H9 (cell line): Measurements from ENCODE around the gene RABGAP1L. TPM values are rescaled to one million over a fixed set of nuclear protein-coding genes. Genes with fewer than 3 reads are reported as not detected.

Experiments
- DNase-seq: peaks from one replicate; pipeline ENCODE4 v3.0.0-alpha.2; 2017
- H2AFZ ChIP-seq: one replicate; pipeline ENCODE4 v1.6.1; 2013; ENCODE audit warnings: mild to moderate bottlenecking, low read length, control low read depth, moderate library complexity
- H2AK5ac ChIP-seq: 2 replicates; pipeline ENCODE4 v1.6.1; 2013; ENCODE audit warnings: low read length, control low read depth, mixed read lengths; ENCODE audit not compliant: insufficient read length
- H2BK120ac ChIP-seq: one replicate; pipeline ENCODE4 v1.6.1; 2013; ENCODE audit warnings: low read depth, mild to moderate bottlenecking, low read length, control low read depth, inconsistent platforms; ENCODE audit not compliant: poor library complexity, severe bottlenecking
- H2BK12ac ChIP-seq: 2 replicates; pipeline ENCODE4 v1.6.1; 2013; ENCODE audit warnings: low read length, control low read depth, mixed read lengths, low read depth; ENCODE audit not compliant: insufficient read length
- H2BK15ac ChIP-seq: 2 replicates; pipeline ENCODE4 v1.6.1; 2013; ENCODE audit warnings: low read depth, low read length, control low read depth
- H2BK20ac ChIP-seq: one replicate; pipeline ENCODE4 v1.6.1; 2013; ENCODE audit warnings: low read depth, mild to moderate bottlenecking, low read length, control low read depth, inconsistent platforms; ENCODE audit not compliant: poor library complexity, severe bottlenecking
- H2BK5ac ChIP-seq: 2 replicates; pipeline ENCODE4 v1.6.1; 2013; ENCODE audit warnings: low read length, control low read depth, mixed read lengths; ENCODE audit not compliant: insufficient read length
- H3K14ac ChIP-seq: 2 replicates; pipeline ENCODE4 v1.6.1; 2013; ENCODE audit warnings: low read length, control low read depth; ENCODE audit not compliant: insufficient read depth
- H3K18ac ChIP-seq: 2 replicates; pipeline ENCODE4 v1.6.1; 2013; ENCODE audit warnings: low read depth, mild to moderate bottlenecking, mixed read lengths, low read length, control low read depth; ENCODE audit not compliant: insufficient read length
- H3K23ac ChIP-seq: 2 replicates; pipeline ENCODE4 v1.6.1; 2013; ENCODE audit warnings: low read length, control low read depth, mixed read lengths, low read depth; ENCODE audit not compliant: insufficient read length
- H3K23me2 ChIP-seq: 2 replicates; pipeline ENCODE4 v1.6.1; 2013; ENCODE audit warnings: low read depth, mild to moderate bottlenecking, mixed read lengths, low read length, control low read depth; ENCODE audit not compliant: insufficient read length, poor library complexity, severe bottlenecking
- H3K27ac ChIP-seq: 2 replicates; pipeline ENCODE4 v1.5.1; 2013; ENCODE audit warnings: low read length, control low read depth, mixed read lengths, low read depth; ENCODE audit not compliant: insufficient read length
- H3K27me3 ChIP-seq: 2 replicates; pipeline ENCODE4 v1.6.1; 2013; ENCODE audit warnings: low read length, control low read depth, inconsistent platforms; ENCODE audit not compliant: insufficient read depth
- H3K4ac ChIP-seq: 2 replicates; pipeline ENCODE4 v1.6.1; 2013; ENCODE audit warnings: low read depth, mild to moderate bottlenecking, control low read depth, inconsistent platforms, low read length, moderate library complexity
- H3K4me1 ChIP-seq: 2 replicates; pipeline ENCODE4 v1.6.1; 2013; ENCODE audit warnings: low read length, control low read depth, inconsistent platforms; ENCODE audit not compliant: insufficient read depth
- H3K4me2 ChIP-seq: 2 replicates; pipeline ENCODE4 v1.6.1; 2013; ENCODE audit warnings: low read length, control low read depth, mixed read lengths; ENCODE audit not compliant: insufficient read length, insufficient read depth
- H3K56ac ChIP-seq: 2 replicates; pipeline ENCODE4 v1.6.1; 2013; ENCODE audit warnings: low read depth, mild to moderate bottlenecking, mixed read lengths, low read length, control low read depth; ENCODE audit not compliant: insufficient read length
- H3K79me1 ChIP-seq: 2 replicates; pipeline ENCODE4 v1.6.1; 2013; ENCODE audit warnings: low read depth, mild to moderate bottlenecking, moderate library complexity, low read length, control low read depth, inconsistent platforms; ENCODE audit not compliant: insufficient read depth, poor library complexity, severe bottlenecking
- H3K79me2 ChIP-seq: 2 replicates; pipeline ENCODE4 v1.6.1; 2013; ENCODE audit warnings: low read length, control low read depth, inconsistent platforms; ENCODE audit not compliant: insufficient read depth
- H3K9ac ChIP-seq: 2 replicates; pipeline ENCODE4 v1.6.1; 2013; ENCODE audit warnings: low read length, control low read depth, mixed read lengths; ENCODE audit not compliant: insufficient read length; ENCODE audit errors: extremely low read depth
- H3K9me3 ChIP-seq: one replicate; pipeline ENCODE4 v1.6.1; 2013; ENCODE audit warnings: low read depth, low read length, inconsistent platforms; ENCODE audit not compliant: control insufficient read depth
- H3T11ph ChIP-seq: one replicate; pipeline ENCODE4 v1.6.1; 2013; ENCODE audit warnings: mild to moderate bottlenecking, low read length, control low read depth, inconsistent platforms
- H4K20me1 ChIP-seq: one replicate; pipeline ENCODE4 v1.6.1; 2013; ENCODE audit not compliant: control insufficient read depth, insufficient read length, insufficient read depth
- H4K5ac ChIP-seq: 2 replicates; pipeline ENCODE4 v1.6.1; 2013; ENCODE audit warnings: low read depth, mild to moderate bottlenecking, mixed read lengths, low read length, control low read depth; ENCODE audit not compliant: insufficient read length
- H4K8ac ChIP-seq: replicated peaks from 2 replicates; pipeline ENCODE4 v1.6.1; 2013; ENCODE audit warnings: low read length, control low read depth, mixed read lengths, low read depth; ENCODE audit not compliant: insufficient read length
- H4K91ac ChIP-seq: 2 replicates; pipeline ENCODE4 v1.6.1; 2013; ENCODE audit warnings: low read depth, mild to moderate bottlenecking, moderate library complexity, mixed read lengths, low read length, control low read depth; ENCODE audit not compliant: insufficient read length
- H3K27ac Mint-ChIP-seq, 3 experiments: 2 replicates in 2 of 3; 3 replicates in 1 of 3; pipeline ENCODE4 v1.8.0; 2020 to 2021; ENCODE audit warnings: mixed read lengths in 3 of 3, mild to moderate bottlenecking in 1 of 3, moderate library complexity in 1 of 3
- H3K27me3 Mint-ChIP-seq: 2 replicates; pipeline ENCODE4 v1.8.0; 2021; ENCODE audit warnings: low read depth, mild to moderate bottlenecking, moderate library complexity, mixed read lengths
- H3K36me3 Mint-ChIP-seq, 3 experiments: 2 replicates in 2 of 3; 3 replicates in 1 of 3; pipeline ENCODE4 v1.8.0; 2020 to 2021; ENCODE audit warnings: low read depth in 3 of 3, mixed read lengths in 3 of 3; ENCODE audit not compliant: insufficient read depth in 1 of 3
- H3K4me1 Mint-ChIP-seq, 2 experiments: 2 replicates each; pipeline ENCODE4 v1.8.0; 2020; ENCODE audit warnings: mixed read lengths in 2 of 2
- H3K4me3 Mint-ChIP-seq, 2 experiments: 2 replicates in 1 of 2; 3 replicates in 1 of 2; pipeline ENCODE4 v1.8.0; 2020 to 2021; ENCODE audit warnings: mild to moderate bottlenecking in 2 of 2, mixed read lengths in 2 of 2, moderate library complexity in 1 of 2
- H3K9me3 Mint-ChIP-seq, 2 experiments: 2 replicates in 1 of 2; 3 replicates in 1 of 2; pipeline ENCODE4 v1.8.0; 2020; ENCODE audit warnings: mild to moderate bottlenecking in 2 of 2, mixed read lengths in 2 of 2, moderate library complexity in 1 of 2
- CTCF ChIP-seq: fragments of 200-600 bp; sonication (generic); conservative IDR thresholded peaks from 3 replicates; pipeline ENCODE4 v1.8.0; 2021; ENCODE audit warnings: antibody characterized with exemption, mild to moderate bottlenecking
- WGBS: extraction: QIAGEN DNeasy Blood & Tissue Kit; methylation state at CpG from one replicate; pipeline ENCODE4 v1.1.7; 2013; ENCODE audit warnings: missing lambda C conversion rate, low lambda C conversion rate, mixed read lengths; ENCODE audit not compliant: insufficient read length; ENCODE audit errors: extremely low coverage; 5-methylcytosine and 5-hydroxymethylcytosine counted together
- total RNA-seq: library from RNA; stranded (reverse); gene quantifications from 2 replicates; pipeline ENCODE4 v1.2.1, GENCODE V29; 2021

RABGAP1L gene
- total RNA-seq, 1 experiment from 2014 or later: 147 TPM

- H2BK120ac ChIP-seq: no peak overlapping the region
- no peaks in the 10 kb centered on the region for H4K20me1 ChIP-seq
- no peak overlapping the region for H3K23ac ChIP-seq
- H4K91ac ChIP-seq: no peak overlapping the region
- H3K18ac ChIP-seq: no peak overlapping the region
- no peaks in the 10 kb centered on the region for H3K27me3 ChIP-seq
- no peak overlapping the region for H2BK15ac ChIP-seq
- H4K5ac ChIP-seq: no peak overlapping the region
- H3K4me1 ChIP-seq: no peaks in the 10 kb centered on the region
- no peak overlapping the region for H3K27ac ChIP-seq
- no peaks in the 10 kb centered on the region for H3K79me2 ChIP-seq
- H4K8ac ChIP-seq: no peak overlapping the region
- no peak overlapping the region for H3K56ac ChIP-seq
- no CpG with 5 or more reads among the region's 1 CpG for WGBS
- no peak for TF ChIP-seq CTCF
- no peak overlapping the region for H2BK12ac ChIP-seq
- H2BK5ac ChIP-seq: no peak overlapping the region
- no peak overlapping the region for H3K4me3 Mint-ChIP-seq
- H3K79me1 ChIP-seq: no peaks in the 10 kb centered on the region
- peaks cover 23 to 54% (median 46%) of the 10 kb centered on the region in 3 experiments for H3K36me3 Mint-ChIP-seq
- no peak overlapping the region for H3K4ac ChIP-seq
- no peaks in the 10 kb centered on the region for H3K27me3 Mint-ChIP-seq
- DNase-seq: no peak
- H3K27ac Mint-ChIP-seq: no peak overlapping the region
- H3K9ac ChIP-seq: no peak overlapping the region
- H3K14ac ChIP-seq: no peak overlapping the region
- no peaks in the 10 kb centered on the region for H3K9me3 ChIP-seq
- H2AFZ ChIP-seq: no peak overlapping the region
- peaks cover 41 to 48% of the 10 kb centered on the region in 2 experiments for H3K9me3 Mint-ChIP-seq
- H3K4me1 Mint-ChIP-seq: no peaks in the 10 kb centered on the region
- no peak overlapping the region for H3K4me2 ChIP-seq
- H3K23me2 ChIP-seq: no peaks in the 10 kb centered on the region
- H2AK5ac ChIP-seq: no peak overlapping the region
- no peak overlapping the region for H3T11ph ChIP-seq
- no peak overlapping the region for H2BK20ac ChIP-seq
Measured at GRCh38 chr1:174324939-174325338, 165.6 kb downstream of the RABGAP1L start.
